Mesodermal cell (in vitro differentiated cells): ENCODE results near the gene ARFGAP2.

Source experiments
- H3K27ac ChIP-seq: 2 replicates; pipeline ENCODE4 v1.7.0; 2013; ENCODE audit warnings: mild to moderate bottlenecking, low read depth, low read length, moderate library complexity; ENCODE audit not compliant: severe bottlenecking
- H3K36me3 ChIP-seq: 2 replicates; pipeline ENCODE4 v1.7.1; 2013; ENCODE audit warnings: mild to moderate bottlenecking, low read length, moderate library complexity; ENCODE audit not compliant: control insufficient read depth, insufficient read depth
- H3K4me1 ChIP-seq: one replicate; pipeline ENCODE4 v1.7.1; 2013; ENCODE audit warnings: mild to moderate bottlenecking, low read length; ENCODE audit not compliant: insufficient read depth, control insufficient read depth, poor library complexity, severe bottlenecking
- H3K4me3 ChIP-seq: 2 replicates; pipeline ENCODE4 v1.7.0; 2013; ENCODE audit warnings: low read length, control low read depth, mild to moderate bottlenecking; ENCODE audit not compliant: insufficient read depth, poor library complexity, severe bottlenecking; ENCODE audit errors: extremely low read depth
- H3K9me3 ChIP-seq: 2 replicates; pipeline ENCODE4 v1.7.1; 2013; ENCODE audit warnings: mild to moderate bottlenecking, low read length, moderate library complexity; ENCODE audit not compliant: control insufficient read depth
- WGBS, 2 experiments: methylation state at CpG; one replicate each; pipeline ENCODE4 v1.1.5; 2013; ENCODE audit warnings: missing lambda C conversion rate in 2 of 2; ENCODE audit not compliant: insufficient coverage in 2 of 2; 5-methylcytosine and 5-hydroxymethylcytosine counted together

ARFGAP2 gene

DNA sequence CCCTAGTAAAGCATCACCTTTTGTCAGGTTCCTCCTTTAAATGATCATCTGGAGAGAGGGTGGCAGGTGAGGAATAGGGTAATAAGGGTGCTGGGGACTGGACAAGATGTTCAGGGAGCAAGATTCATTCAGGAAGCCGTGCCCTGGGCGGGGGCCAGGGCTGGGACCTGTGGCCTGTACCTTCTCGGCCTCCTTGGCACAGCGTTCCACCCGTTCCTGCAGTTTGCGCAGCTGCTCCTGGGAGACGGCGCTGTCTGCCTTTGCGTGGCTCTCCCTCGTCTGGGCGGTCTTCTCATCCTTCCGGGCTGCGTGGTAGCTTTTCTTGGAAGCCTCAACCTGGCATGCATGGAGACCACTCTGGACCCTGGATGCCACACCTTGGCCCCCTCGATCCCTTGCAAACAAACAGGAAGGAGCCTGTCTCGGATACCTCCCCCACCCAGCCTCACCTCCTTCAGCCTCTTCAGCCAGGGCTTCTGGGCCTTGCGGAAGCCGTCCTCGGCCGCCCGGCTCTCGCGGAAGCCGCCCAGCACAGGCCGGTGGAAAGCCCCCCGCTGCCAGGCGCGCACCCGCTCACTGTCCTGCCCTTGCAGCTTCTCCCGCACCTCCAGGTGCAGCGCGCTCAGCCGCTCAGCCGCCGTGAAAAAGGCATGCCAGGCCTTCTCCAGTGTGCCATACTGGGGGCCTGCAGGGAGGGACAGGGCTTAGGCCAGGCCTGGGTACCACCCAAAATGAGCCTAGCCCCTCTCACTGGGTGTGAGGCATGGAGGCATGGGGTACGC is 3.5 kb upstream of the ARFGAP2 start:
- 96 to 98% methylated on average over 29 to 35 of the region's 35 CpGs for WGBS, 2 experiments
- peaks cover 26% of the 10 kb centered on the region for H3K4me1 ChIP-seq
- no peaks in the 10 kb centered on the region for H3K9me3 ChIP-seq
- no peak overlapping the region for H3K27ac ChIP-seq
- H3K36me3 ChIP-seq, result peaks cover 39% of the 10 kb centered on the region
- H3K4me3 ChIP-seq, result no peak overlapping the region

DNA sequence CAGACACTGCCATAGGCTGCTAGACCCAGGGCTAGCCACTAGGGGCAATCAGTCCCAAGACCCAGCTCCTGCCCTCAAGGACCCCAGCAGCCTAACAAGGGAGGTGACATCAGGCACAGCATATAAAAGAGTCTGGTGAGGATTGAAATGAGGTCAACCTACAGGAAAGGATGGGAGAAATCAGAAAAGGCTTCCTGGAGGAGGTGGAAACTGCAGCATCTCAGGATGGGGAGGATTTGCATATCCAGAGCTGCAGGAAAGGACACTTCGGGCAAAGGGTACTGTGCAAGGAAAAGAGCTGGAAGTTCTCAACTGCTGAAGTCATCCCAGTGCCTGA is 2.9 kb upstream of the ARFGAP2 start:
- no peaks in the 10 kb centered on the region for H3K9me3 ChIP-seq
- no peak overlapping the region for H3K27ac ChIP-seq
- WGBS, 2 experiments, result 100% methylated on average over 1 of the region's 1 CpG; no CpG with 5 or more reads in 1 of the 2 experiments
- peaks cover 26% of the 10 kb centered on the region for H3K4me1 ChIP-seq
- no peak overlapping the region for H3K4me3 ChIP-seq
- H3K36me3 ChIP-seq, result peaks cover 45% of the 10 kb centered on the region

DNA sequence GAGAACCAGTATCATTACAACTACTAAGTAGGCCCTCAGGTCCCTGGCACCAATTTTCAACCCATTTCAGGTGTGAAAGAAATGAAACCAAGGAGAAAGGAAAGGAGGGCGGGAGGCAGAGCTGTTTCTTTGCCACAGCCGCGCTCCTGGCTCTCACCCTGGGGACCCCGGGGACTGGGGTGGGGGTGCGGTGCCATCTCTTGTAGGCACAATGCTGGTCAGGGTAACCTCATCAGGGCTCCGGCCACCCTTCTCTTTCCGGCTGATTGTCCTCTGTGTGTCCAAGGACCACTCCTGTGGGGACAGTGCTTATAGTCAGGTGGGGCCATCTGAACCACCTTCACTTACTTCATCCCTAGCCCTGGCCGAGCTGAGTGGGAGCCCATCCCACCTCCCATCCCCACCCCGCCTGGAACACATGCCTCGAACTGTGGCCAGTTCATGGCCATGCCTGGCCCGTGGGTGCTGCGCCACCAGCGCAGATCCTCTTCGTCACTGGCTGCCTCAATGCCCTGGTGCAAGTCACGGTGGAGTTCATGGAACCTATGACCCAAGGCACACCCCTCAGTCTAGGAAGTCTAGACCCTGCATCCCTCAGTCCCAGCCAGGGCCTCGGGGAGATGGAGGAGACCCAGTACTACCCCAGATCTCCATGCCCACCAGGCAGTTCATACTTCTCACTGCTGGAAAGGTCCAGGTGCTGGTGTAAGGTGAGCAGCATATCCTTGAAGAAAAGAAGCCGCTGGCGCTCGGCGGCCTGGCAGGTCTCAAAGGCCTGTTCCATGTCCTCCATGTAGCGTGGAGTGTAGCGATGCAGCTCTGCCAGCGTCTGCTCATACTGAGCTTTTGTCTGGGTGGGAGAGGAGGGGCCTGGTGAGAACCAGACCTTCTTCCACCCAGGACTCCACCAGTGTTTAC is 2.3 kb upstream of the ARFGAP2 start:
- H3K9me3 ChIP-seq, result no peaks in the 10 kb centered on the region
- H3K4me3 ChIP-seq, result no peak overlapping the region
- peaks cover 50% of the 10 kb centered on the region for H3K36me3 ChIP-seq
- WGBS, 2 experiments, result 94 to 96% methylated on average over 17 to 21 of the region's 23 CpGs
- peaks cover 21% of the 10 kb centered on the region for H3K4me1 ChIP-seq
- no peak overlapping the region for H3K27ac ChIP-seq

DNA sequence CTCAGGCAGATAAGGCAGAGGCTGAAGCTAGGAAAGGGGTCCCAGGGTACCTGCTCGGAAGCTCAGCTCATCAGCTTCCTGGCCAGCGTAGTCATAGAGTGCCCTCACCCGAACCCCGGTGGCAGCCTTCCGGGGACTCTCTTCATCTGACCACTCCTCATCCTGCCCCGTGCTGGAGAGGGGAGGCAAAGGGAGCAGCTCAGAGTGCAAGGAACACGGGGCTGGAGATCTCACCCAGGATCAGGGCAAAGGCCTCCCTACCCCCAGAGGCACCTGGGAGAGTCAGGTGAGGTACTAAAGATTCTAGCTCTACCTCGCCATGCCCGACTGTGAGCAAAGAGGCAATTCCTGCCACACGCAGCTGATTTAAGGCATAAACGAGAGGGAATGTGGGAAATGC is 1.6 kb upstream of the ARFGAP2 start:
- H3K27ac ChIP-seq, result no peak overlapping the region
- H3K36me3 ChIP-seq, result peaks cover 57% of the 10 kb centered on the region
- peaks cover 21% of the 10 kb centered on the region for H3K4me1 ChIP-seq
- H3K9me3 ChIP-seq, result no peaks in the 10 kb centered on the region
- H3K4me3 ChIP-seq, result no peak overlapping the region
- WGBS, 2 experiments, result 96 to 98% methylated on average over 7 to 10 of the region's 11 CpGs

DNA sequence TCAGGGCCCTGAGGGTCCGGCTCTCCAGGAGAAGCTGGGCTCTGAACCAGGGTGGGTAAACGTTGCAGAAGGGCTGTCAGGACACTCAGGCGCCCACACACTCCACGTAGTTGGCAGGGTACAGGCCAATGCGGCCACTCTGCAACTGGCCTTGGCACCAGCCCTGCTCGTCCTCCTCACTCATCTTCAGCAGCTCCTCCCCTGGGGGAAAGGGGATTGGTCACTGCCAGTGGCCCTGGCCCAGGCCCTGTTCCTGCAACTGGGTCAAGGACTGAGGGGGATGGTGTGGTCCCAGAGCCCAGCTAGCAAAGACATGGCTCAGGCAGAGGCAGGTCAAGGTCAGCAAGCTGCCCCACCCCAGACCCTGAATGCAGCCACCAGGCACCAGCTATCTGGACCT is 1.2 kb upstream of the ARFGAP2 start:
- Histone ChIP-seq H3K36me3 (peaks cover 59% of the 10 kb centered on the region), H3K27ac (peak overlapping the region; percentile 93), H3K9me3 (no peaks in the 10 kb centered on the region), H3K4me1 (peaks cover 21% of the 10 kb centered on the region), H3K4me3 (no peak overlapping the region)
- WGBS, 2 experiments, result 83 to 90% methylated on average over 2 of the region's 6 CpGs

DNA sequence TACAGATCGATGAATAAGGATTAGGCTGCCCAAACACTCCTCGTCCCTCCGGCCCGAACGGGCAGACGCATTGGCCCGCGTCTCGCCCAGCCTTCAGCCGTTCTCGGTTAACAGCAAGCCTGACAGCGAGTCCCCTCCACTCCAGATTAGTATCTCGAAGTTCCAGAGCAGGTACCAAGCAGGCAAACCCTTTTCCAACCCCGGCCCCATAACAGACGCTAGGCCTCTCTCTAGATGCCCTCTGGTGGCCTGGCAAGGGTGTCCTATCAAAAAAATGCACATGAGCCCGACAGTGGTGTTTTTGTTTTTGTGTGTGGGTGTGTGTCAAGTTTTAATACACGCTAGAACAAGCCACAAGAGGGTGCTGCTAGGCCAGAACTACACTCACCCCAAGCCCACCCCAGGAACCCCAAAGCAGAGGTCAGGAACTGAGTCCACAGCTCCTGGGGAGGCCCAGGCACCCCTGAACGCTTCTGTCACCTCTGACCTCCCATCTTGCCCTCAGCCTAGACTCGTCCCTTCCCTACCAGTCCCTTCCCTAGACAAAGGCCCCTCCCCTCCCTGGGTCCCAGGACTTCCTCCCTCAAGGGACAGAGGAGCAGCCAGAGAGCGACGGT is 658 bp upstream of the ARFGAP2 start:
- Histone ChIP-seq H3K9me3 (no peaks in the 10 kb centered on the region), H3K4me1 (peaks cover 21% of the 10 kb centered on the region), H3K4me3 (peak overlapping the region; percentile 99), H3K27ac (peak overlapping the region; percentile 93), H3K36me3 (peaks cover 61% of the 10 kb centered on the region)
- WGBS, 2 experiments, result 12 to 14% methylated on average over 13 to 17 of the region's 21 CpGs

DNA sequence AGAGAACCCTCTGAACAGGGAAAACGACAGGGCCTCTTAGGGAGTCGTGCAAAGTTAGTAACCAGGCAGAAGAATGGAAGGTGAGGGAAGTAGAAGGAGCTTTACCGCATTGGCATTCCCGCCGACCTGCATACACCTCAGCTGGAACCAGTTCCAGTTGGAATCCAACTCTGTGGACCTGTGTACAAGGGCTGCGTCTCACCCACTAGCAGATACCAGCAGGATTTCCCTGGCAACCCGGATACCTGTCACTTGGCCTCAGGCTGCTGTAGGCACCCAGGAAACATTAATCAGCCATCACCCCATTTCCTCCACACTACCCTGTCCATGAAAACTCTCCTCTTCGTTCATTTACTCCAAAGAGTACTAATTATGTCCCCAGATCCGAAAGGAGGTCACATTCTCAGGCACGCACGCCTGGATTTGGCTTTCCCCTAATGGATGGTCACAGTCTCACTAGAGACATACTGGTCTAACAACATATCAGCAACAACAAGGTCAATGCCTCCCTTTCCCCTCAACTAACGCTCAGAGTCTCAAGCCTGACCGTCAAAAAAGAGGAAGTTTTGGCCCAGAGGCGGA is 842 bp downstream of the ARFGAP2 start:
- Histone ChIP-seq H3K27ac (peak overlapping the region; percentile 93), H3K4me1 (peaks cover 21% of the 10 kb centered on the region), H3K9me3 (no peaks in the 10 kb centered on the region), H3K36me3 (peaks cover 70% of the 10 kb centered on the region), H3K4me3 (peak overlapping the region; percentile 99)
- 50 to 55% methylated on average over 10 to 13 of the region's 14 CpGs for WGBS, 2 experiments

DNA sequence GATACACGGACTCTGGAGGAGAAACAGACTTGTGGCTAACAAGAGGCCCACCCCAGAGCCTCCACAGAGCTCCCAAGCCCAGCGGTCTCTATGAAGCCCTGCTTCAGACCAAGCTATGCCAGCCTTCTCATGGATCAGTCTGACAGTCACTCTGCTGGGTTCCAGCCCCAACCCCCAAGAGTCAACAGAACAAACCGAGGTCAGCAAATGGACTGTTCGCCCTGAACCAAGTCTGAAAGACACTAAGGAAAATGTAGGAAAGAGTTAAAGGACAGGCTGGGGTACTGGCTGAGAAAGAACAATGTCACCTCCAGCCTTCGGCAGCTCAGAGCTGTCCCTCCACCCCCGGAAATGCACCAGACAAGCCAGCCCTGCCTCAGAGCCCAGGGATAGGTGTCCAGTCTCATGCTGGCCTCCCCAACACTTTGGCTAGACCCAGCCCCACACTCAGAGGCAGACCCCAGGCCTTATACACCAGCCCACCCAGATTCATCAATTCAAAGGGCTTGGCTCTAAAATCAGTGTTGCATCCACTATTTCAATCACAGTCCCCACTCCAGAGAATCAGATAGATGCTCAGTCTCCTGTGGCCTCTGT is 3.8 kb downstream of the ARFGAP2 start:
- WGBS, 2 experiments, result 89 to 93% methylated on average over 5 to 6 of the region's 6 CpGs
- Histone ChIP-seq H3K4me3 (no peak overlapping the region), H3K36me3 (peaks cover 76% of the 10 kb centered on the region), H3K9me3 (no peaks in the 10 kb centered on the region), H3K4me1 (peaks cover 13% of the 10 kb centered on the region), H3K27ac (no peak overlapping the region)

DNA sequence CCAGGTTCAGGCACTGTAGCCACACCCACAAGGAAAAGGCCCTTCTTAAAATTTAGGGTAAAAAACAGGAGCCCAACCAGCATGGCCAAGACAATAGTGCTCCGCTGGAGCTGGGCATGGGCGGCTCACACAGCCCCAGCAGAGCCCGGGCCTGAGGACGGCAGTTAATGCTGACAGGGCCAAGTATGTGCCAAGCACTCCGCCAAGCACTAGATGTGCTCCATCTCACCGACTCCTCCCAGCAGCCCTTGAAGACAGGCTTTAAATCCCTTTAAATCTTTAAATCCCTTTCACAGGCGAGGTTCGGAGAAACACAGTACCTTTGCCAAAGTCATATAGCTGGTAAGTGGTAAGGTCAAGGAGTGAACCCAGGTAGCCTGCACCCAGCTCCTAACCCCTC is 4.8 kb downstream of the ARFGAP2 start:
- WGBS, 2 experiments, result 92 to 94% methylated on average over 5 to 6 of the region's 8 CpGs
- Histone ChIP-seq H3K4me1 (peaks cover 10% of the 10 kb centered on the region), H3K9me3 (no peaks in the 10 kb centered on the region), H3K4me3 (no peak overlapping the region), H3K36me3 (peaks cover 86% of the 10 kb centered on the region), H3K27ac (no peak overlapping the region)
